CD4-positive, alpha-beta T cell treated with Interleukin-12 subunit alpha and Interleukin-12 subunit beta, for 1 hour (primary cell): Measurements from ENCODE around the gene NLRP14.

Source experiments
- DNase-seq: peaks from one replicate; pipeline ENCODE4 v3.0.0-alpha.2; 2020

Gene NLRP14

DNA sequence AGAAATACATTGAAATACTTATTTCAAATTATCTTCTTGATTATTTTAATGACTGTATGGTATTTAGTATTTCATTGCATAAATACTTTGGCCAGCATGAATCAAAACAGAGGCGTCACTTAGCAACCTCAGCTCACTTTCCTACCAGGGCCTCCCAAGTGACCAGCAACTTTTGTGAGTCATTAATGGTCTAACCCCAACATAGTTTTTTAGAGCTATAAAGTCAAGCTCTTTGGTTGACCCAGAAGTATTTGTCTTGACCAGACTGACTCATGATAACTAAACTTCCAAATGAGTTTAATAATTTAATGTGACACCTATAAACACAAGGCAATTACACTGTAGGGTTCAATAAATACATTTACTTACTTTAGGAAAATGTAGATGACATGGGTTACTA, 40.6 kb downstream of the NLRP14 start:
- DNase-seq = no peak

DNA sequence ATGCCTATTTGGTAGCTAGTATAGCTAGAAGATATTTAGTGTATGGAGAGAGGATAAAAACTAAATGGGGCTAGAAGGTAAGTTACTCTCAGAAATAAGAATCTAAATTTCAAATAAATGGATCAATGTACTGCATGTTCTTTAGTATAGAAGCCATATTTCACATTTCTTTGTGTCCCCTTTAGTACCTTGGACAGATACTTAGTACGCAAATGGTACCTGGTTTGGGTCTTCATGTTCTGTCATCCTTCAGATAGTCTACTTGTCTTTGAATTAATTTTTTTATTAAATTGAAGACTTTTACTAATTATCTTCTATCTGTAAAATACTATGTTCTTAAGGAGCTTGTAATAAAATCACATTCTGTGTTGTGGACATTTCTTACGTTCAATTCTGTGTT, 42.3 kb downstream of the NLRP14 start:
- no peak for DNase-seq

DNA sequence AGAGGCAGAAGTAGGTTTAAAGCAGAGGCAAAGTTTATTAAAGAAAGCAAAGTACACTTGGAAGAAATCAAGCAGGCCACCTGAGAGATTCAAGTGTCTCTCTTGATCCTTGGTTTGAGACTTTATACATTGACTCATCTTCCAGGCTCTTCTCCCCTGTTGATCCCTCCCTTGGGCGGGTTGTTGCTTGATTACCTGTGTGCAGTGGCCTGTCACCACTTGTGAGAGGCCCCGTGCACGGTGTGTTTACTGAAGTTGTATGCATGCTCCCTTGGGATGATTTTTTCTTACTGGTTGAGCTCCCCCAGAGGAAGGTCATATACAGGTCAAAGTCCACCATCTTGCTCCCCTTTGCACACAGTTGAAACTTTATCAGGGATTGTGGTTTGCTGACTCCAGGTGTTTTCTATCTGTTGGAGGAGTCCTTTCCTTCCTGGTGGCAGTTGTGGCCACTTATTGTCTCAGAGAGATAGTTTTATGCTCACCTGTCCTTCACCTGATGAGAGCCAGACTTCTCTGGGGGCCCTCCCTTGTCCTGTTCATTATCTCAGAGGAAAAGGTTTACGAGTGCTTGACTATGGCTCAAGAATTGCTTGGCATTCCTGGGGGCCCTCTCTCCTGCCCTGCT, 52.2 kb downstream of the NLRP14 start:
- no peak for DNase-seq

DNA sequence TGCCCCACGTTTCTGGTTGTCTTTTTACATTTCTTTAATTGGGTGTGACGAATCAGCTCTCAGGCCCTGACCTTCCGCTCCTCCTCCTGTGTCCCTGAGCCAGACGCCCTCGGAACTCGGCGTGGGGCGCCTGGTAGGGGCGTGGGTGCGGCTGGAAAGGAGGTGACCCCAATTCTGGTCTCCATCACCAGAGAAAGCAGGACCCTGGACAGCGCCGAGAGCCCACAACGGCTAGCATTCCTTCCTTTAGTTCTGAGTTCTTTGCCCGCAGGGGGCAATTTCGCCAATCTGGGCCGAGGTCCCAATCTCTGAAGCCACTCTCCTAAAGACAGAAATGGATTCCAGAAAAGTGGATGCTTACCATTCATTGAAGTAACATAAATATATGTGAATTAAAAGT, 56.8 kb downstream of the NLRP14 start:
- DNase-seq = no peak

DNA sequence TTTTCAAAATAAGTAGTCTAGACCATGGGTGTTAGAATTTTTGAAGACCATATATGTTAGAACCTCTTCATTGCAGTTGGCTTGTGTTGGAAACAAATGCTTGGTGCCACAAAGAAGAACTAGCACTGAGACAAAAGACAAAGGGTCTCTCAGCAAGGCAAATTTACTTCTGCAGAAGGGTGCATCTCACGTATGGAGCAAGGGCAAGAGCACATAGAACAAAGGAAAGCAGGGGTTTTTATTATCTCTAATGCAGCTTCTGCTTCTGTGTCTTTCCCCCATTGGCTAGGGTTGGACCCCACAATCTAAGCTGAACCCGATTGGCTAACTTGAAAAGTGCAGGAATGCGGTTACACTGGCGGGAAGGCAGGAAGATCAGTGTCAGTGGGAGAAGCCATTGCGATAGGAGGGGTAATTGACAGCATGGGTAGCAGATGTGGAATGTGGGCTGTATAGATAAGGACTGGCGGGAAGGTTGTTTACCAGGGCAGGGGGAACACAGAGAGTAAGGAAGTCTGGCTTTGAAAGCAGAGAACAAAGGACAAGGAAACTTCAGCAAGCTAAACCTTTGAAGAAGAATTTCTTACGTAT, 59.4 kb downstream of the NLRP14 start:
- no peak for DNase-seq

DNA sequence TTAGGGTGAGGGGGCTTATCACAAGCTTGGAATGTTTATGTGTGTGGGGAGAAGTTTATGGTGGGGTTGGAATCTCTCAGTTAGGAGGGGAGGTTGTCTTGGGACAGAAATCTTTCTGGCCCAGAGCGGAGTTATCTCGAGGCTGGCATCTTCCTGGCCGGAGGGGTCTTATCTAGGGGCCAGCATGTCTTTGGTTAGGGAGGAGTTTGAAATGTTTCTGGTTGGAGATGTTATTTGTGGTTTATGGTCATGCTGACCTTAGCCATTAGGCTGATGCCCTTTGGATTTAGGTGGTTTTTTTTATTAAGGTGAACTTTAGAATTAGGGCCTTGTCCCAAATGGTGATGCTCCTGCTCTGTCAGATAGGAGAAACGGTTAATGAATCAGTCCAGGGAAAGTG, 60.6 kb downstream of the NLRP14 start:
- no peak for DNase-seq

DNA sequence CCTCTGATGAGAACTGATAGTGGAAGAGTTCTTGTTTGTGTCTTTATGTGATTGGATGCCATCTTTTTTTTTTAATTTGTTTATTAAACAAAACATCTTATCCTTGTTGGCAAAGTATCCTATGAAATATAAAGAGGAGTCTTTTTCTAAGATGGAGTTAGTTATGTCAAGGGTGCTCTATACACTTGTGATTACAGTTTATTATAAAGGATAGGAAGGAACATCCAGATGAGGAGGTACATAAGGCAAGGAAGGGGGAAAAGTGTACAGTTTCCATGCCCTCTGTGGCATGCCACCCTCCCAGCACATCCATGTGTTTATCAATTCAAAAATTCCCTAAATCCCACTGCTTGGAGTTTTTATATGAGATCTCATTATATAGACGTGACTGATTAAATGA, 61.2 kb downstream of the NLRP14 start:
- DNase-seq = no peak

DNA sequence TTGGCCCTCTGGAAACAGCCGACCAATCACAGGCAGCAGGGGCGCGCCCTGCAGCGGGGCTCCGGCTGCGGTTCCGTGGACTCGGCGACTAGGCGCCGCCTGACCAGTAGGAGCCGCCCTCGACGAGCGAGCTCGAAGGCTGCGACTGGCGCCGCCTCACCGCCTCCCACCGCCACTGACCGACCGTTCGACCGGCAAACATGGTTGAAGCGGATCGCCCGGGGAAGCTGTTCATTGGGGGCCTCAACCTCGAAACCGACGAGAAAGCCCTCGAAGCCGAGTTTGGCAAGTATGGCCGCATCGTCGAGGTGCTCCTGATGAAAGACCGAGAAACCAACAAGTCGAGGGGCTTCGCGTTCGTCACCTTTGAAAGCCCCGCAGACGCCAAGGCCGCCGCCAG, 68.6 kb downstream of the NLRP14 start, which contains the start of gene RBMXL2:
TSS of gene RBMXL2 (plus strand) at position 78 of the 400 bp plus-strand sequence. CDS start at position 201, 123 bp downstream.
- no peak for DNase-seq

DNA sequence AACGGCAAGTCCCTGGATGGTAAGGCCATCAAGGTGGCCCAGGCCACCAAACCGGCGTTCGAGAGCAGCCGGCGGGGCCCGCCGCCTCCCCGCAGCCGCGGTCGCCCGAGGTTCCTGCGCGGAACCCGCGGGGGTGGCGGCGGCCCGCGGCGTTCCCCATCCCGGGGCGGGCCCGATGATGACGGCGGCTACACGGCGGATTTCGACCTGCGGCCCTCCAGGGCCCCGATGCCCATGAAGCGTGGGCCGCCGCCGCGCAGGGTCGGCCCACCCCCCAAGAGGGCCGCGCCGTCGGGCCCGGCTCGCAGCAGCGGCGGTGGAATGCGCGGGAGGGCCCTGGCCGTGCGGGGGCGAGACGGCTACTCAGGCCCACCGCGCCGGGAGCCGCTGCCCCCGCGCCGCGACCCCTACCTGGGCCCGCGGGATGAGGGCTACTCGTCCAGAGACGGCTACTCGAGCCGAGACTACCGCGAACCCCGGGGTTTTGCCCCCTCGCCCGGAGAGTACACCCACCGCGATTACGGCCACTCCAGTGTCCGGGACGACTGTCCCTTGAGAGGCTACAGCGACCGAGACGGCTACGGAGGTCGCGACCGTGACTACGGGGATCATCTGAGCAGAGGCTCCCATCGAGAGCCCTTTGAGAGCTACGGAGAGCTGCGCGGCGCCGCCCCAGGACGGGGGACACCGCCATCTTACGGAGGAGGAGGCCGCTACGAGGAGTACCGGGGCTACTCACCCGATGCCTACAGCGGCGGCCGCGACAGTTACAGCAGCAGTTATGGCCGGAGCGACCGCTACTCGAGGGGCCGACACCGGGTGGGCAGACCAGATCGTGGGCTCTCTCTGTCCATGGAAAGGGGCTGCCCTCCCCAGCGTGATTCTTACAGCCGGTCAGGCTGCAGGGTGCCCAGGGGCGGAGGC, 69.3 kb downstream of the NLRP14 start:
- DNase-seq = no peak

DNA sequence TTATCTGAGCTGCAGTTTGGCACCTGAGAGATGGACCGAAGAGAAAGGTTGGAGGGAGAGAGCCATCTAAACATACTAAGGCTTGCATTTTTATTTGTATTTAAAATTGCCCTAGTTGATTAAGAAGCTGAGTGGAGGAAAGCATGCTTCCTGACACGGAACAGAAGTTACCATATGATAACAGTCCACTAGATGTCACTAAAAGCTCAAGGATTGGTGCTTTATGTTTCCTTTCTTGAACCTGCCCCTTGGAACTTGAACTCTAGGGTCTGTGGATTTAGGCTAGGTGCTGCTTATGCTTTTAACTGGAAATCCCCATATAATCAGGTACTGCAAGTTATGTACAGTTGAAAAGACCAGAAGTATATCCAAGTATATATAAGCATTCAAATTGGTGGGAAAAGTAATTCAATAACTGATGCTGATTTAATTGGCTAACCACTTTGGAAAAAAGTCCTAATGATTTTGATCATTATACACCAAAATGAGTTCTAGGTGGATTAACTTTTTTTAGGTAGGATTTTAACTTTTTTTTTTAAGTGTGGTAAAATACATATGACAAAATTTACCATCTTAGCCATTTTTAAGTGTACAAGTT, 78.1 kb downstream of the NLRP14 start:
- peak; percentile 48 for DNase-seq

DNA sequence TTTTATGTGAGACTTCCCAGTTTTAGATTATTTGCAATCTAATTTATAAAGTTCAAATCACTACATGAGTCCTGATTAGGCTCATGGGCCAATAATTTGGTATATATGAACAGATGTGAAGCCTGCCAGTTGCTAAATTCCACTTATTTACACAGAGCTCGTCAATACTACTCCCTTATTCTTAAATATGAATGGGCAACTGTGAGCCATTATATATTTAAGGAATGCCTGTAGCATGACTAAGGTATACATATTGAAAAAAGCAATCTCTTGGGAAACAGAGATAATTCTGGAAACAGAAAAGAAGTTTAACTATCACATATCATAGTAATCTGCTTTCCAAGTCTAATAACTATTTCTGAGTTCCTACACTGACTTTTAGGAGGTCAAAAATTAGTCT, 95.5 kb downstream of the NLRP14 start:
- no peak for DNase-seq

DNA sequence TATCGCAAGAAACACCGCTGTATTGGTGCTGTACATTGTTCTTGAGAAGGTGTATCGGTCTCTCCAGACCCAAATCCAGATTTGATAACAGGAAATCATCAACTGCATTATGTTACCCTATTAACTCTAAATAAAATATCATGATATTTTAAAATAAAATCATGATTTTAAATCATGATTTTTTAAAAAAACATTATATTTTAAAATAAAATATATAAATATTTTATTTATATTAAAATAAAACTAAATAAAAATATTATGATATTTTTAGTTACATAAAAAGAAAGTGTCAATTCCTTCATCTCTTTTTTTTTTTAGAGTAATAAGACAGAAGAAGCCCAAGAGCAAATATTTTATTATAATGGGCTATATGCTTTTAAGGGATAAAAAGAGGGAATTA, 96.1 kb downstream of the NLRP14 start:
- DNase-seq = no peak
